ENCODE data around the gene UBE2D1.

DNA sequence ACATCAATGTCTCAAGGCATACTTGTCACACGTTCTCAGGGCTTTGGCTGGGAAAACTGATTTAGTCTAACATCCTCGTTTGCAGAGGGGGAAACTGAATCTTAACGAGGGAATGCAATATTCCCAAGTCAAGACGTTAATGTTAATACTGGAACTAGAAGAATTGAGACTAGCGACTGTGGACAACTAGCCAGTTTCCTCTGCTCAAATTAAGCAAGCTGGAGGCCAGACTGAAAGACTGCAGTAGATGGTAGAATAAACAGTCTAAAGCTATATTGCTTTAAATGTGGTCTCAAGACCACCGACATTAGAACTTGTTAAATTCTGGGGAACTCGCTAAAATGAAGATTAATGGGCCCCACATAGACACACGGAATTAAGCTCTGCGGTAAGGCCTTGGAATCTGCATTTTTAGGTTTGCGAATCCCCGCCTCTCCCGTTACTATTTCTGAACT is 49.8 kb downstream of the UBE2D1 start:
- TF ChIP-seq POLR2AphosphoS5 (IDR thresholded peaks at IDR 0.05), result no peak
- TF ChIP-seq, protein P1, sequence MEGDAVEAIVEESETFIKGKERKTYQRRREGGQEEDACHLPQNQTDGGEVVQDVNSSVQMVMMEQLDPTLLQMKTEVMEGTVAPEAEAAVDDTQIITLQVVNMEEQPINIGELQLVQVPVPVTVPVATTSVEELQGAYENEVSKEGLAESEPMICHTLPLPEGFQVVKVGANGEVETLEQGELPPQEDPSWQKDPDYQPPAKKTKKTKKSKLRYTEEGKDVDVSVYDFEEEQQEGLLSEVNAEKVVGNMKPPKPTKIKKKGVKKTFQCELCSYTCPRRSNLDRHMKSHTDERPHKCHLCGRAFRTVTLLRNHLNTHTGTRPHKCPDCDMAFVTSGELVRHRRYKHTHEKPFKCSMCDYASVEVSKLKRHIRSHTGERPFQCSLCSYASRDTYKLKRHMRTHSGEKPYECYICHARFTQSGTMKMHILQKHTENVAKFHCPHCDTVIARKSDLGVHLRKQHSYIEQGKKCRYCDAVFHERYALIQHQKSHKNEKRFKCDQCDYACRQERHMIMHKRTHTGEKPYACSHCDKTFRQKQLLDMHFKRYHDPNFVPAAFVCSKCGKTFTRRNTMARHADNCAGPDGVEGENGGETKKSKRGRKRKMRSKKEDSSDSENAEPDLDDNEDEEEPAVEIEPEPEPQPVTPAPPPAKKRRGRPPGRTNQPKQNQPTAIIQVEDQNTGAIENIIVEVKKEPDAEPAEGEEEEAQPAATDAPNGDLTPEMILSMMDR (IDR thresholded peaks at IDR 0.05), result no peak

All from sigmoid colon (tissue), 4 donors.